ENCODE data around the gene PRKAR2B. TPM values are rescaled to one million over a fixed set of nuclear protein-coding genes. Genes with fewer than 3 reads are reported as not detected.

Gene PRKAR2B
- total and polyA plus RNA-seq, 2 experiments from 2014 or later, result 14.8 to 31.5 TPM

DNA sequence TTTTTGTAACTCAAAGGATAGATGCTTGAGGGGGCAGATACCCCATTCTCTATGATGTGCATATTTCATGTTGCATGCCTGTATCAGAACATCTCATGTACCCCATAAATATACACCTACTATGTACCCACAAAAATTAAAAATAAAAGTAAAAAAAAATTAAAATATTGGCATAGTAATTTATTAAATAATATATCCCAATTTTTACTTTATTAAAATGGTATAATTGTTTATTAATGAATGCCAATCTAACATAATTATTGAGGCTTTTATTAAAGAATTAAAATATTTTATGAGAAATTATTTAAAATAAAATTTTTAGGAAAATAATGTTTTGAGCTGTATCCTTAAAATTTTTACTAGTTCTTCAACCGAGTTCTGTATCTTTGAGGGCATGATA, 105.4 kb downstream of the PRKAR2B start:
- no peak overlapping the region for H3K4me3 ChIP-seq
- DNase-seq (ENCODE audit: low spot score), result no peak
- TF ChIP-seq, protein P1, sequence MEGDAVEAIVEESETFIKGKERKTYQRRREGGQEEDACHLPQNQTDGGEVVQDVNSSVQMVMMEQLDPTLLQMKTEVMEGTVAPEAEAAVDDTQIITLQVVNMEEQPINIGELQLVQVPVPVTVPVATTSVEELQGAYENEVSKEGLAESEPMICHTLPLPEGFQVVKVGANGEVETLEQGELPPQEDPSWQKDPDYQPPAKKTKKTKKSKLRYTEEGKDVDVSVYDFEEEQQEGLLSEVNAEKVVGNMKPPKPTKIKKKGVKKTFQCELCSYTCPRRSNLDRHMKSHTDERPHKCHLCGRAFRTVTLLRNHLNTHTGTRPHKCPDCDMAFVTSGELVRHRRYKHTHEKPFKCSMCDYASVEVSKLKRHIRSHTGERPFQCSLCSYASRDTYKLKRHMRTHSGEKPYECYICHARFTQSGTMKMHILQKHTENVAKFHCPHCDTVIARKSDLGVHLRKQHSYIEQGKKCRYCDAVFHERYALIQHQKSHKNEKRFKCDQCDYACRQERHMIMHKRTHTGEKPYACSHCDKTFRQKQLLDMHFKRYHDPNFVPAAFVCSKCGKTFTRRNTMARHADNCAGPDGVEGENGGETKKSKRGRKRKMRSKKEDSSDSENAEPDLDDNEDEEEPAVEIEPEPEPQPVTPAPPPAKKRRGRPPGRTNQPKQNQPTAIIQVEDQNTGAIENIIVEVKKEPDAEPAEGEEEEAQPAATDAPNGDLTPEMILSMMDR (IDR thresholded peaks at IDR 0.05; ENCODE audit: poor library complexity), result no peak
- TF ChIP-seq EZH2 (IDR thresholded peaks at IDR 0.05; ENCODE audit: borderline replicate concordance) (no peak), EZH2phosphoT487 (IDR thresholded peaks at IDR 0.05; ENCODE audit: low read depth, severe bottlenecking, unreplicated experiment) (no peak)
- H3K4me1 ChIP-seq (ENCODE audit: insufficient read depth), result peaks cover 5% of the 10 kb centered on the region
- WGBS (ENCODE audit: low lambda C conversion rate, missing lambda C conversion rate), result 81% methylated on average over 1 of the region's 1 CpG
- no peak overlapping the region for H3K27ac ChIP-seq
- no peak overlapping the region for H2AFZ ChIP-seq
- no peaks in the 10 kb centered on the region for H3K79me2 ChIP-seq
- no peaks in the 10 kb centered on the region for H3K9me2 ChIP-seq (replicated peaks; ENCODE audit: insufficient read depth)
- no peaks in the 10 kb centered on the region for H3K36me3 ChIP-seq (replicated peaks; ENCODE audit: insufficient read depth, low read depth)
- H3K27me3 ChIP-seq, result no peaks in the 10 kb centered on the region
- H3K9me3 ChIP-seq (ENCODE audit: low read depth), result no peaks in the 10 kb centered on the region
- no peaks in the 10 kb centered on the region for H4K20me1 ChIP-seq (ENCODE audit: insufficient read depth, poor library complexity, severe bottlenecking)
- H3K4me2 ChIP-seq, result no peak overlapping the region

DNA sequence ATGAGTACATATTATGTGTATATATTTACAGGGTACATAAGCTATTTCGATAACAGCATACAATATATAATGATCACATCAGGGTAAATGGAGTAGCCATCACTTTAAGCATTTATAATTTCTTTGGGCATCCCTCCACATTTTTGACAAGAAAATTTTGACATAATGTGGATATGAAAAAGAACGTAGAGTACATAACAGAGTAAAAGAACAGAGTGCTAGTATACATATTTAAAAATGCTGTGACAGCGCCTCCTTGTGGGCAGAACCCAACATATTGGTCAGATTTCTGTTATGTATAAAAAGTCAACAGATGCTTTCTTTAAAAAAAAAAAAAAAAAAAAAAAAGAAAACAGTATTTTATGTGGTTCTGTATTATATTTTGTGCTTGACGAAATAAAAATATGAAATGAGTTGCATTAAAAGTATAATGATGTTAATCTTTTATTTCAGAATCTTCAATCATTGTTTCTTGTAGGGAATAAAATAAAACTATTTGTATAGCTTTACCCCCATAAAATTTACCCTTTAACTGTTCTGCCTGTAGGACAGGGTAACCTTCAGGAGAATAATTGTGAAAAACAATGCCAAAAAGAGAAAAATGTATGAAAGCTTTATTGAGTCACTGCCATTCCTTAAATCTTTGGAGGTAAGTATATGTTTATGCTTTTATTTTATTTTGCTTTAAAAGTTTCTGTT, 106.0 kb downstream of the PRKAR2B start:
- Histone ChIP-seq H3K9me3 (ENCODE audit: low read depth) (no peaks in the 10 kb centered on the region), H3K4me2 (no peak overlapping the region), H3K79me2 (no peaks in the 10 kb centered on the region), H3K27me3 (no peaks in the 10 kb centered on the region), H3K4me3 (no peak overlapping the region), H3K4me1 (ENCODE audit: insufficient read depth) (no peaks in the 10 kb centered on the region), H3K36me3 (replicated peaks; ENCODE audit: insufficient read depth, low read depth) (no peaks in the 10 kb centered on the region), H2AFZ (no peak overlapping the region), H4K20me1 (ENCODE audit: insufficient read depth, poor library complexity, severe bottlenecking) (no peaks in the 10 kb centered on the region), H3K9me2 (replicated peaks; ENCODE audit: insufficient read depth) (no peaks in the 10 kb centered on the region), H3K27ac (no peak overlapping the region)
- DNase-seq (ENCODE audit: low spot score), result peak; percentile 86
- TF ChIP-seq EZH2phosphoT487 (IDR thresholded peaks at IDR 0.05; ENCODE audit: low read depth, severe bottlenecking, unreplicated experiment) (no peak), EZH2 (IDR thresholded peaks at IDR 0.05; ENCODE audit: borderline replicate concordance) (no peak)
- TF ChIP-seq, protein P1 (IDR thresholded peaks at IDR 0.05; ENCODE audit: poor library complexity), result peak; percentile 73
- WGBS (ENCODE audit: low lambda C conversion rate, missing lambda C conversion rate), result 27% methylated on average over 4 of the region's 4 CpGs

DNA sequence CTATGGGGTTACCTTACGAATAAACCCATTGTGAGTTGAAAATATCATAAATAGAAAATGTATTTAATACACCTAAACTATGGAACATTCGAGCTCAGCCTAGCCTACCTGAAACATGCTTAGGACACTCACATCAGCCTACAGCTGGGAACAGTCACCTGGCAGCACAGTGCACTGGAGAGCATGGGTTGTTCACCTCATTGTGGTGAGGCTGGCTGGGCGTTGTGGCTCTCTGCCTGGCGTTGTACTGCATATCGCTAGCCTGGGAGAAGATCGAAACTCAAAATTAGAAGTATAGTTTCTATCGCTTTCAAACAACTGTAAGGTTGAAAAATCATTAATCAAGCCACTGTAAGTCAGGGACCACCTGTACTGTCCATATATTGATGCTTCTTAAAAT, 107.0 kb downstream of the PRKAR2B start:
- Histone ChIP-seq H3K27ac (no peak overlapping the region), H2AFZ (no peak overlapping the region), H3K79me2 (no peaks in the 10 kb centered on the region), H4K20me1 (ENCODE audit: insufficient read depth, poor library complexity, severe bottlenecking) (no peaks in the 10 kb centered on the region), H3K36me3 (replicated peaks; ENCODE audit: insufficient read depth, low read depth) (no peaks in the 10 kb centered on the region), H3K27me3 (no peaks in the 10 kb centered on the region), H3K4me2 (no peak overlapping the region), H3K4me1 (ENCODE audit: insufficient read depth) (no peaks in the 10 kb centered on the region), H3K4me3 (no peak overlapping the region), H3K9me2 (replicated peaks; ENCODE audit: insufficient read depth) (no peaks in the 10 kb centered on the region), H3K9me3 (ENCODE audit: low read depth) (no peaks in the 10 kb centered on the region)
- DNase-seq (ENCODE audit: low spot score), result no peak
- TF ChIP-seq EZH2 (IDR thresholded peaks at IDR 0.05; ENCODE audit: borderline replicate concordance), result no peak
- TF ChIP-seq, protein P1 (IDR thresholded peaks at IDR 0.05; ENCODE audit: poor library complexity), result no peak
- no peak for TF ChIP-seq EZH2phosphoT487 (IDR thresholded peaks at IDR 0.05; ENCODE audit: low read depth, severe bottlenecking, unreplicated experiment)
- 96% methylated on average over 7 of the region's 7 CpGs for WGBS (ENCODE audit: low lambda C conversion rate, missing lambda C conversion rate)

All from hepatocyte (in vitro differentiated cells).